Mononuclear cell (primary cell): Measurements from ENCODE around the gene AKT3. TPM values are rescaled to one million over a fixed set of nuclear protein-coding genes. Genes with fewer than 3 reads are reported as not detected.

Source experiments
- H3K27me3 ChIP-seq: 2 replicates; pipeline ENCODE4 v1.6.0; 2011; ENCODE audit warnings: low read length, control low read depth; ENCODE audit not compliant: insufficient read depth
- H3K4me1 ChIP-seq: 2 replicates; pipeline ENCODE4 v1.5.1; 2011; ENCODE audit warnings: mild to moderate bottlenecking, low read length, control low read depth; ENCODE audit not compliant: insufficient read depth
- H3K4me3 ChIP-seq: 2 replicates; pipeline ENCODE4 v1.5.1; 2011; ENCODE audit warnings: mild to moderate bottlenecking, low read length, moderate library complexity
- H3K9me3 ChIP-seq: 2 replicates; pipeline ENCODE4 v1.5.1; 2011; ENCODE audit warnings: low read depth, mild to moderate bottlenecking, control low read depth, low read length
- total RNA-seq: library from RNA; depleted of rRNA; stranded (reverse); fragments of >200 nt; gene quantifications from one replicate; pipeline ENCODE4 v1.2.3, GENCODE V29; 2012

AKT3 gene
- total RNA-seq, 1 donor: 69.7 TPM

- Histone ChIP-seq H3K4me1 (no peaks in the 10 kb centered on the region), H3K27me3 (no peaks in the 10 kb centered on the region), H3K4me3 (no peak overlapping the region), H3K9me3 (no peaks in the 10 kb centered on the region)
These were observed 300.9 kb downstream of the AKT3 start for GRCh38 chr1:243549108-243549507.

GRCh38 chr1:243548516-243548915 is 301.5 kb downstream of the AKT3 start:
- H3K4me1 ChIP-seq: no peaks in the 10 kb centered on the region
- no peaks in the 10 kb centered on the region for H3K27me3 ChIP-seq

GRCh38 chr1:243547891-243548290 is 302.2 kb downstream of the AKT3 start:
- H3K27me3 ChIP-seq: no peaks in the 10 kb centered on the region
- no peaks in the 10 kb centered on the region for H3K9me3 ChIP-seq
- no peaks in the 10 kb centered on the region for H3K4me1 ChIP-seq
- H3K4me3 ChIP-seq: no peak overlapping the region

More at GRCh38 chr1:243548516-243548915, 301.5 kb downstream of the AKT3 start:
- no peak overlapping the region for H3K4me3 ChIP-seq
- H3K9me3 ChIP-seq: no peaks in the 10 kb centered on the region

- Histone ChIP-seq H3K9me3 (no peaks in the 10 kb centered on the region), H3K27me3 (no peaks in the 10 kb centered on the region), H3K4me1 (no peaks in the 10 kb centered on the region), H3K4me3 (no peak overlapping the region)
These were observed 303.6 kb downstream of the AKT3 start for GRCh38 chr1:243546457-243546856.

GRCh38 chr1:243543501-243543900 is 306.5 kb downstream of the AKT3 start:
- H3K4me3 ChIP-seq: no peak overlapping the region
- H3K4me1 ChIP-seq: no peaks in the 10 kb centered on the region

GRCh38 chr1:243542739-243543415 is 307.2 kb downstream of the AKT3 start:
- no peaks in the 10 kb centered on the region for H3K9me3 ChIP-seq
- no peak overlapping the region for H3K4me3 ChIP-seq
- H3K27me3 ChIP-seq: no peaks in the 10 kb centered on the region
- H3K4me1 ChIP-seq: no peaks in the 10 kb centered on the region

More at GRCh38 chr1:243543501-243543900, 306.5 kb downstream of the AKT3 start:
- H3K27me3 ChIP-seq: no peaks in the 10 kb centered on the region
- H3K9me3 ChIP-seq: no peaks in the 10 kb centered on the region

- H3K4me1 ChIP-seq: no peaks in the 10 kb centered on the region
- H3K4me3 ChIP-seq: no peak overlapping the region
- no peaks in the 10 kb centered on the region for H3K27me3 ChIP-seq
- no peaks in the 10 kb centered on the region for H3K9me3 ChIP-seq
These were observed 310.4 kb downstream of the AKT3 start for GRCh38 chr1:243539636-243540035.

- H3K9me3 ChIP-seq: no peaks in the 10 kb centered on the region
- H3K27me3 ChIP-seq: no peaks in the 10 kb centered on the region
- H3K4me1 ChIP-seq: no peaks in the 10 kb centered on the region
- H3K4me3 ChIP-seq: no peak overlapping the region
These were observed 315.0 kb downstream of the AKT3 start for GRCh38 chr1:243535014-243535413.

- Histone ChIP-seq H3K4me3 (no peak overlapping the region), H3K9me3 (no peaks in the 10 kb centered on the region), H3K4me1 (no peaks in the 10 kb centered on the region), H3K27me3 (no peaks in the 10 kb centered on the region)
These were observed 320.5 kb downstream of the AKT3 start for GRCh38 chr1:243529512-243529911.

- Histone ChIP-seq H3K4me3 (no peak overlapping the region), H3K27me3 (no peaks in the 10 kb centered on the region), H3K9me3 (no peaks in the 10 kb centered on the region), H3K4me1 (no peaks in the 10 kb centered on the region)
These were observed 321.5 kb downstream of the AKT3 start for GRCh38 chr1:243528459-243529121.

GRCh38 chr1:243526180-243526579 is 323.9 kb downstream of the AKT3 start:
- no peak overlapping the region for H3K4me3 ChIP-seq
- no peaks in the 10 kb centered on the region for H3K4me1 ChIP-seq
- no peaks in the 10 kb centered on the region for H3K9me3 ChIP-seq
- no peaks in the 10 kb centered on the region for H3K27me3 ChIP-seq

- Histone ChIP-seq H3K27me3 (no peaks in the 10 kb centered on the region), H3K4me1 (no peaks in the 10 kb centered on the region), H3K9me3 (no peaks in the 10 kb centered on the region), H3K4me3 (no peak overlapping the region)
These were observed 325.0 kb downstream of the AKT3 start for GRCh38 chr1:243525085-243525487.

- Histone ChIP-seq H3K9me3 (no peaks in the 10 kb centered on the region), H3K4me3 (no peak overlapping the region), H3K4me1 (no peaks in the 10 kb centered on the region), H3K27me3 (no peaks in the 10 kb centered on the region)
These were observed 326.3 kb downstream of the AKT3 start for GRCh38 chr1:243523766-243524165.

- Histone ChIP-seq H3K9me3 (no peaks in the 10 kb centered on the region), H3K4me3 (no peak overlapping the region), H3K27me3 (no peaks in the 10 kb centered on the region), H3K4me1 (no peaks in the 10 kb centered on the region)
These were observed 329.2 kb downstream of the AKT3 start for GRCh38 chr1:243520831-243521230.

GRCh38 chr1:243514927-243515326 is 335.1 kb downstream of the AKT3 start:
- no peaks in the 10 kb centered on the region for H3K27me3 ChIP-seq
- no peak overlapping the region for H3K4me3 ChIP-seq
- H3K4me1 ChIP-seq: no peaks in the 10 kb centered on the region
- H3K9me3 ChIP-seq: no peaks in the 10 kb centered on the region
